ENCODE measurements around the gene KIF13A.
"Not testable (repeated sequence)": the region's sequence is repeated elsewhere in the genome, so short reads cannot be mapped to it uniquely, and the experiment has no call there.

Gene KIF13A

GRCh38 chr6:17930321-17930993, 57.0 kb downstream of the KIF13A start:
- DNase-seq = no peak

- no peak for DNase-seq
Measured at GRCh38 chr6:17928514-17929430, 58.7 kb downstream of the KIF13A start.

DNA sequence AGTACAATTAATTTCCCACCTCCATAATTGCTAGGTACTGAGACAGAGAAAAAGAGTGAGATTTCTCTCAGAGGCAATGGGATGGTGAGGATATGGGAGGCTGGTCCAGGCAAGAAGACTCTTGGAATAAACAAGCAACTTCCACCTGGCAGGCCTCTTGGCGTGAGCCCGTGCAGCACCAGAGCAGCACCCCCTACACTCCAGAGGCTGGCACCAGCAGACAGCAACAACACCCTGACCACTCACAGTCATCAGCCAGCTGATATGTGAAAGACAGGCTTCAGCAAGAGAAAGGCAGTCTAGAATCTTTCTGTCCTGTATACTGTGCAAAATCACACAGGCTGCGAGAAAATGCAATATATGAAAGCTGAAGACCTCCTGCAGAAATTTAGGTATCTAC, 59.7 kb downstream of the KIF13A start:
- DNase-seq = no peak

DNA sequence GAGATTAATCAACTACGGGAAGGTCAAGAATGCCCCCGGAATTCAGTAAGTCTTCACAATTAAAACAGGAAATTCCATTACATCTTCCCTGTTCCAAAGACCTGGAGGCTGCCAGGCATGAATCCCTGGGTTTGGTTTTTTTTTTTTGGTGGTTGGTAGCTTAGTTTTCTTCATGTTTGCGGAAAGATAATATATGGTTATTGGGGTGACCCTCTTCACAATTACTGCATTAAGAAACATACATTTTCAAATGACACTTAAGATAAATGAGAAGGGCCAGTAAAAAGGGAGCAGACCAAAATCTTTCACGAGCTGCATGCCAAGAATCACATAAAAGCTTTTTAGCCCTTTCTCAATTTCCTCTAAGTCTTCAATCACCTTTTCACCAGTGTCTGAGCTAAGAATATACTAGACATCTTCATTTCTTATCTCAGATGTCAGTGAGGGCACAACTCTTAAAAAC, 64.0 kb downstream of the KIF13A start:
- no peak for DNase-seq

DNA sequence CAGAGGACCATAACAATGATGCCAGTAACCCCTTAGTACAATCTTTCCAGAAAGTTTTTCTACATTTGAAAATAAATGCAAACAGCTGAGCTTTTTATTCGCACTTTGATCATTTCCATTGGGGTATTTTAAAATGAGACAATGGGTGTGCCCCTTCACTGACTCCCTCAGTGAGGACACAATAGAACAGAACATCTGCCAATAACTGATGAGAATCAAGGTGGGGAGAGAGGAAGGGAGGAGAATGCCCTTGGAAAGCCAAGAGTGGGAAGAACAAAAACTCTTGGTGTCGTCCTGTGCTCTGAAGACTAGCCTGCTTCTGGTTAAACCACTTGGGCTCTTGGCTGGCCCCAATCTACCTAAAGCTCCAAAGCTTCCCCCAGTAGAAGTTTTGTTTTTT, 66.0 kb downstream of the KIF13A start:
- DNase-seq = no peak

- DNase-seq = no peak
Measured at GRCh38 chr6:17919496-17919895, 67.9 kb downstream of the KIF13A start.

- no peak for DNase-seq
Measured at GRCh38 chr6:17917837-17918763, 69.3 kb downstream of the KIF13A start.

DNA sequence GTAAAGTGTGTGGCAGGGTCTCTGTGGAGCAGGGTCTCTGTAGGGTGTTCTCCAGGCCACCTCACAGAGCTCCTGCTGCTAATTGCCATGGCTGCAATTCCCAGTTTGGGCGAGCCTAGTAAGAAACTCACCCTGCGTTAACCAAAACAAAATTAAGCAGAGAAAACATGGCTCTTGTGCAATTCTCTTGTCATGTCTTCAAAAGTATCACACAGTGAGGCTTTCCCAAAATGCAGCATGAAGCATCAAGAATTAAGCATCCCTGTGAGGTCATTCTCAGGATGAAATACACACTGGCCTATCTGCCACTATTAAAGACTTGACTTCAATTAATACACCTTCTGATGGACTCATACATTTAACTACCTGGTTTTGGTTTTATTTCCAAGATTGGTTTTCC, 72.8 kb downstream of the KIF13A start:
- no peak for DNase-seq

- no peak for DNase-seq
Measured at GRCh38 chr6:17912521-17912920, 74.9 kb downstream of the KIF13A start.

GRCh38 chr6:17911656-17912055, 75.8 kb downstream of the KIF13A start:
- DNase-seq = not testable (repeated sequence)

DNA sequence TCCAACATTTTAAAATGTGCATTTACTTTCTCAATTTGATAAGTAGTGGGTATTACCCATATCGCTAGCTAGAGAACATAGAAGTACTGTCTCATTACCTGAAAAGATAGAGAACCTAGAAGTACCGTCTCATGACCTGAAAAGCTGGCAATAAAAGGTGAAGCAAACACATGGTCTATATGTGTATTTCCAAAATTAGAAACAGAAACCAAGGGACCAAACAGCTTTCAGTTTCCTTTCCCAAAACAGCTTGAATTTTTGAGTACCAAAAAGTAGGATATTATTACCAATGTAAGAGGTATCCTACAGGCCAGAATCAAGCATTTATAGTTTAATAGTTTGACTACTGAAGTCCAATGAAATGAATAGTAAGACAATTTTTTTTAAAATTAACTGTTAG, 77.2 kb downstream of the KIF13A start:
- no peak for DNase-seq

DNA sequence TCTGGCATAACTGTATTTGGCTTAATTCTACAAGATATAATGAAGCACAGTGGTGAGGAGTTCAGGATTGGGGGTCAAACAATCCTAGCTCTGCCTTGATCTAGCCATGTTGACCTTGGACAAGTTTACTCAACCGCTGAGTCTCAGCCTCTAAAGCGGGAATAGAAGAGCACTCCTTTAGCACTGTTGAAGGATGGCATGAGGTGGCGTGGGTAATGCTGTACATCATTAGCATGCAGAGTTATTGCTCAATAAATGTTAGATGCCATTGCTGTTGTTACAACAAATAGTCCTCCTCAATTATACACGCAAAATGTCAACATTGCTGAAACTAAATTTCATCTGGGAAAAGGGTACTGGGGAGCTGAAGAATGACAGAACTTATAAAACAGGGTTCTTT, 78.6 kb downstream of the KIF13A start:
- no peak for DNase-seq

GRCh38 chr6:17907406-17908229, 79.8 kb downstream of the KIF13A start:
- DNase-seq = no peak

- DNase-seq = no peak
Measured at GRCh38 chr6:17905611-17906592, 81.5 kb downstream of the KIF13A start.

DNA sequence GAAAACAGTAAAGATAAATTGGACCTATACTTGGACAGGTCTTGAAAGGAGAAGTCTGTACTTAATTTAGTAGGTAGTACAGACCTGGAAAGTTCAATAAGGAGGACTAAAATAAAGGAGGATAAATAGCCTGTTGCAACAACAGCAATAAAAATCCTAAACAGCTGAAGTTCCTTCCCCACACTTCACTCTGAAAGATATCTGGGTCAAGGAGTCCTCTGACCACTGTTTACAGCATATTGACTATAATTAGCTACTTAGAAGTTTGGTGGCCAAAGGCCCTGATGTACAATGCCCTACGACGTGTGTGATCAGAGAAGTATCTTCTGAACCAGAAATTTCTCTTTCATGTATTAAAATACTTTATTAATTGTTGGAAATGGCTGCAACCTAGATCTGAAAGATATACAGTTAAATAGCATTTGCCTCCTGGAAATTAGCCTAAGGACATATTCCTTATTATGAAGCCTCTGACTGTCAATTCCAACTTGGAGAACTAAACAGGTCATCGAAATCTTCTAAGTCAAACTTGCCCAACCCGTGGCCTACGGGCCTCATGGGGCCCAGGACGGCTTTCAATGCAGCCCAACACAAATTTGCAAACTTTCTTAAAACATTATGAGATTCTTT, 82.8 kb downstream of the KIF13A start:
- no peak for DNase-seq

- DNase-seq = no peak
Measured at GRCh38 chr6:17902974-17903373, 84.5 kb downstream of the KIF13A start.

GRCh38 chr6:17901493-17901892, 85.9 kb downstream of the KIF13A start:
- no peak for DNase-seq

DNA sequence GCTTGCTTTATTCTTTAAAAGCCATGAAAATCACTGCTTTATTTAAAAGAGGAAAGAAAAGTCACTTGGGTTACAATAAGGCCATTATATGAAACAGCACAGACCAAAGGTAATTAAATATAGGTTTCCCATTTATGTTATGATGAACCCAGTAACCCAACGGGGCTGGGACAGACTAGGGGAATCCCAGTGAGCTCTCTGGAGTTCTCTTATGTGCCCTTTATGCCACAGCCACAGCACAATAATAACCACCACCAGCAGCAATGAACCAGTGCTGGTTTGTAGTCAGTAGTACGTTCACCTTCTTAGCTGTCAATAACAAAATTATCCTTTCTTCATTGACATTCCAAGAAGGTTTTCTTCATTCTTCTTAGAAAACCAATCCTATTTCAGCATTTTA, 87.4 kb downstream of the KIF13A start:
- DNase-seq = no peak

GRCh38 chr6:17899491-17899890, 87.9 kb downstream of the KIF13A start:
- no peak for DNase-seq

DNA sequence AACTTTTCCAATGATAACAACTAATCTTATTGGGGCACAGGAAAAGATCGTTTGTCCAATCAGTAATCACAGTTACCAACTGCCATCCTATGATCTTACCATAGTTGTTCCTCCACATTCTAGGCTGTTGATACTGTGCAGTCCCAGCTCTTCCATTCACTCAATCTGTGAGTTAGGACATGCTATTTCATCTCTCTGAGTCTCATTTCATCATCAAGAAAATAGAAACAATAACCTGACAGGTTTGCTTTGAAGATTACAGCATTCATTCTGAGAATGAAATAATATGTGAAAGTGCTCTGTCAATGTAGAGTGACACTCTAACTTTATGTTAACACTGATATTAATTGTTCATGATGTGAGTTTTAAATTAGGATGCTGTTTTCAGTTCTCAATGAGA, 89.8 kb downstream of the KIF13A start:
- no peak for DNase-seq
